A549 (cell line): ENCODE data around the gene BRAP.

Experiments
- POLR2A ChIP-seq: IDR thresholded peaks from 2 replicates; pipeline ENCODE4 v1.6.1; 2012; ENCODE audit warnings: mild to moderate bottlenecking, low read length
- TF ChIP-seq, protein P1 (sequence below): fragments of 450-650 bp; IDR thresholded peaks from 2 replicates; pipeline ENCODE4 v1.6.1; 2014; ENCODE audit warnings: antibody characterized with exemption
- TF ChIP-seq, protein P2 (sequence below): fragments of >200 bp; sonication (Bioruptor Twin); formaldehyde crosslinking; IDR thresholded peaks from 3 replicates; pipeline ENCODE4 v1.5.1; 2016

DNA sequence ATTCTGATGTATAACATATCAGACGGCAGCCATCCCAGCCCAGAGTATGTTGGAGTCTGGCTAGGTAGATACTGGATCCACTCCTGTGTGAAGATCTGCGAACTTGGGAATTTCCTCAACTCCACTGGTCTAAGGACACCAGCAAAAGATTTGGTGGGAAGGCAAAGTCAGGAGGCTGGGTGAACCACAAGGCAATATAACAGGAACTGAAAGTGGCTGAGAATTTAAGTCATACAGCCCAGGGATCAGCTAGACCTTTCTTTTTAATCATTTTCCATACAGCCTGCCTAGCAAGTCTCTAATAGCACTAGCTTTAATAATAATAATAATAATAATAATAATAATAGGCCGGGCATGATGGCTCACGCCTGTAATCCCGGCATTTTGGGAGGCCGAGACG lies 34.8 kb downstream of the BRAP start:
- no peak for TF ChIP-seq POLR2A
- TF ChIP-seq, protein P1, sequence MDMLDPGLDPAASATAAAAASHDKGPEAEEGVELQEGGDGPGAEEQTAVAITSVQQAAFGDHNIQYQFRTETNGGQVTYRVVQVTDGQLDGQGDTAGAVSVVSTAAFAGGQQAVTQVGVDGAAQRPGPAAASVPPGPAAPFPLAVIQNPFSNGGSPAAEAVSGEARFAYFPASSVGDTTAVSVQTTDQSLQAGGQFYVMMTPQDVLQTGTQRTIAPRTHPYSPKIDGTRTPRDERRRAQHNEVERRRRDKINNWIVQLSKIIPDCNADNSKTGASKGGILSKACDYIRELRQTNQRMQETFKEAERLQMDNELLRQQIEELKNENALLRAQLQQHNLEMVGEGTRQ: no peak
- TF ChIP-seq, protein P2, sequence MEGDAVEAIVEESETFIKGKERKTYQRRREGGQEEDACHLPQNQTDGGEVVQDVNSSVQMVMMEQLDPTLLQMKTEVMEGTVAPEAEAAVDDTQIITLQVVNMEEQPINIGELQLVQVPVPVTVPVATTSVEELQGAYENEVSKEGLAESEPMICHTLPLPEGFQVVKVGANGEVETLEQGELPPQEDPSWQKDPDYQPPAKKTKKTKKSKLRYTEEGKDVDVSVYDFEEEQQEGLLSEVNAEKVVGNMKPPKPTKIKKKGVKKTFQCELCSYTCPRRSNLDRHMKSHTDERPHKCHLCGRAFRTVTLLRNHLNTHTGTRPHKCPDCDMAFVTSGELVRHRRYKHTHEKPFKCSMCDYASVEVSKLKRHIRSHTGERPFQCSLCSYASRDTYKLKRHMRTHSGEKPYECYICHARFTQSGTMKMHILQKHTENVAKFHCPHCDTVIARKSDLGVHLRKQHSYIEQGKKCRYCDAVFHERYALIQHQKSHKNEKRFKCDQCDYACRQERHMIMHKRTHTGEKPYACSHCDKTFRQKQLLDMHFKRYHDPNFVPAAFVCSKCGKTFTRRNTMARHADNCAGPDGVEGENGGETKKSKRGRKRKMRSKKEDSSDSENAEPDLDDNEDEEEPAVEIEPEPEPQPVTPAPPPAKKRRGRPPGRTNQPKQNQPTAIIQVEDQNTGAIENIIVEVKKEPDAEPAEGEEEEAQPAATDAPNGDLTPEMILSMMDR: no peak
